ENCODE data around the gene PHACTR3.

Gene PHACTR3

DNA sequence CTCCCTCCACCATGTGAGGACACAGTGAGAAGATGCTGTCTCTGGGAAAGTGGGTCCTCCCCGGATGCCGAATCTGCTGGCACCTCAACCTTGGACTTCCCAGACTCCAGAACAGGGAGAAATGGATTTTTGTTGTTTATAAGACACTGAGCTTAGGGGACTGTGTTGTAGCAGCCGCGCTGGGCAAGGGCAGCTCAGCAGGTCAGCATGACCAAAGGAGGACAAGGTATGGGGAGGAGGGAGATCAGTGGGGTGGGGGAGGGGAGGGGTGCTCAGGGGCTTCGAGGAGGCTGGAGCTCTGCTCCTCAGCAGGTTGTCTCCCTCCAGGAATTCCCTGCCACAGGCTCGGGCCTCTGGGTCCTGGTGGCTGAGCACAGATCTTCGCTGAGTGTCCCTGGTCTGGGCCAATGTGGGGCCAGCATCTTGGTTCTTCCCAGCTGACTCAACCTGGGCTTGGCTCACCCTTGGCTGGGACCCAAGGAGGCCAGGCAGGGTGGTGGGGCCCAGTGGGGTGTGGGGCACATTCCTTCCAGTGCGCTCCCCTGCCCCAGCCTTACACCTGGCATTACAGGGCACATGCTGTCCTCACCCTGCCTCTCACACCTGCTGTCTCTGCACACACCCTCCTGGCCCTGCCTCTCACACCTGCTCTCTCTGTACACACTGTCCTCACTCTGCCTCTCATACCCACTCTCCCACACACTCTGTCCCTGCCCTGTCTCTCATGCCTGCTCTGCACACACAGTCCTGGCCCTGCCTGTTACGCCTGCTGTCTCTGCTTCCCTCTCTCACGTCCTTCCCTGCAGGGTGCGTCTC is 221.8 kb downstream of the PHACTR3 start:
- in situ Hi-C loops (cut with MboI; ENCODE audit: low sequenced_read_pairs, unreplicated experiment), result no loop called here
- TF ChIP-seq, protein P1, sequence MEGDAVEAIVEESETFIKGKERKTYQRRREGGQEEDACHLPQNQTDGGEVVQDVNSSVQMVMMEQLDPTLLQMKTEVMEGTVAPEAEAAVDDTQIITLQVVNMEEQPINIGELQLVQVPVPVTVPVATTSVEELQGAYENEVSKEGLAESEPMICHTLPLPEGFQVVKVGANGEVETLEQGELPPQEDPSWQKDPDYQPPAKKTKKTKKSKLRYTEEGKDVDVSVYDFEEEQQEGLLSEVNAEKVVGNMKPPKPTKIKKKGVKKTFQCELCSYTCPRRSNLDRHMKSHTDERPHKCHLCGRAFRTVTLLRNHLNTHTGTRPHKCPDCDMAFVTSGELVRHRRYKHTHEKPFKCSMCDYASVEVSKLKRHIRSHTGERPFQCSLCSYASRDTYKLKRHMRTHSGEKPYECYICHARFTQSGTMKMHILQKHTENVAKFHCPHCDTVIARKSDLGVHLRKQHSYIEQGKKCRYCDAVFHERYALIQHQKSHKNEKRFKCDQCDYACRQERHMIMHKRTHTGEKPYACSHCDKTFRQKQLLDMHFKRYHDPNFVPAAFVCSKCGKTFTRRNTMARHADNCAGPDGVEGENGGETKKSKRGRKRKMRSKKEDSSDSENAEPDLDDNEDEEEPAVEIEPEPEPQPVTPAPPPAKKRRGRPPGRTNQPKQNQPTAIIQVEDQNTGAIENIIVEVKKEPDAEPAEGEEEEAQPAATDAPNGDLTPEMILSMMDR (IDR thresholded peaks at IDR 0.05; ENCODE audit: borderline replicate concordance, control extremely low read depth, extremely low read depth, insufficient read depth, missing control alignments), result no peak
- DNase-seq (ENCODE audit: low spot score), result peak; percentile 10

DNA sequence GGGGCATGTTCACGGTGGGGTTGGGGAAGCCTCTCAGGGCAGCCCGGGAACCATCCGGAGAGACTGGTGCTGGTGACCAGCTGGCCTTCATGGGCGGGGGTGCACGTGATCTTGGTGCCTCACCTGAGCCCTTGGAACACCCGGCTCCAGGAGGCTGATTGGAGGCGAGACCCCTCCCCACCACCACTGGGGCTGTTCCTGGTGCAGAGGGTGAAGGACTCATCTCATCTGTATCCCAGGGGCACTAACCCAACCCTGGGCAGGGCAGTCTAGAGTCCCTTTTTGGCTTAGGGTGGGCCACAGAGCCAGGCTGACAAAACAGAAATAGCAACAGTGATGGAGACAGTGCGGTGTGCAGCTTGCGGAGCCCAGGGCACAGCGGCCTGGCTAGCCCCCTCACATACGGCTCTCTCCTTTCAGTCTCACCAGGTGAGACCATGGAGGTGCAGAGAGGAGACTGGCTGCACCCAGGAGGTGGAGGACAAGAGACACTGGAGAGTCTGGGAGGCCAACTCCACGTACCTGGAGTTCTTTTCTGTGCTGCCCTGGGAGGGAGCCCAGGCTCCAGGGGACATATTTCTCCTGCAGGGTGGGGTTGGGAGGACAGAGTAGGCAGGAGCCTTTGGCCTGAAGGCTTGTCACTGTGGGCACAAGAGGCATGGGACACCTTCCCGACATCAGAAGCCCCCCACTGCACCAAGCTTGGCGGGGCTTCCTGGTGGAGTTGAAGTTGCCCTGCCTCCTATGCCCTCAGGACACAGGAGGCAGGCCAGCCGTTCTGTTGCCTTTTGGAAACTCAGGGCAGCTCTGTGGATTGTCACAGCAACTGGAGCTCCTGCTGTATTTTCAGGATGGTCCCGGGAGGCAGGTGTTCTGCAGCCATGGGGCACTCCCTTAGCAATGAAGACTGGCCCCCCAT is 223.1 kb downstream of the PHACTR3 start:
- TF ChIP-seq, protein P1 (IDR thresholded peaks at IDR 0.05; ENCODE audit: borderline replicate concordance, control extremely low read depth, extremely low read depth, insufficient read depth, missing control alignments), result no peak
- in situ Hi-C loops (cut with MboI; ENCODE audit: low sequenced_read_pairs, unreplicated experiment), result no loop called here
- DNase-seq (ENCODE audit: low spot score), result peak; percentile 18

DNA sequence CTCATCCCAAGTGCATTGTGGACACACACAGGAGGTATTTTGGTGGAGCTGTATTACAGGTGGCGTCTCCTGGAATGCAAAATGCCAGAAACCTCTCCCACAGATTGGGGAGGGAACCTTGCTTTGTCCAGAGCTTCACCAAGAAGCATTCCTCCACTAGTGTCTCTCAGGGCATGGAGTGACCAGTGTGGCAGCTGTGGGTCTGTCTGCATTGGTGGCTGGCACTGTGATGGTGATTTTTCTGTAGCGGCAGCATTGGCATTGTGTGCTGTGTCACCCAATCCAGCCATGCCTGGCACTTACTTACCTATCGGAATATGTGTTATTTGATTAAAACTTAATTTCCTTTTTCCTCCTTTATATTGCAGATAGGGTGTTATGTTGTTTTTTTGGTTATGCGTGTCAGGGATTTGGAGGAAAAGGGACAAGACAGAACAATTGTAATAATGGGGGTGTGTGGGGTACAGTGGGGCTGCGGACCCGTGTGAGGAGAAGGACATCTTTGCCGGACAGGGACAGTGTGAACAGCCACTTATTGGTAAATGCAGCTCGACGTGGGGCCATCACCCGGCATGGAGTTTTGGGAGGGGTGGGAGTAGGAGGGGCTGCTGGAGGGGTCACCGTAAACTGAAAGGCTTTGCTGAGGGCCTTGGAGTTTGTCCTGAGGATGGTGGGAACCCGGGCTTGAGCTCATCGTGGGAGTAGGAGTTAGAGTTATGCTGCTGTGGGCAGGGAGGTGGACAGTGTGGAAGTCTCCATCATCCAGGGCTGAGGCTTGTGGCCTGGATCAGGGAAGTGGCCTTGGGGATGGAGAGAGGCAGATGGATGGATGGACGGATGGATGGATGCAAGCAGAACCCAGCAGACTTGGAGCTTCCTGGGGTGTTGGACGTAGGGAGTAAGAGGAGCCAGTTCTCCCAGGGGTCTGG is 224.0 kb downstream of the PHACTR3 start:
- TF ChIP-seq, protein P1 (IDR thresholded peaks at IDR 0.05; ENCODE audit: borderline replicate concordance, control extremely low read depth, extremely low read depth, insufficient read depth, missing control alignments), result no peak
- in situ Hi-C loops (cut with MboI; ENCODE audit: low sequenced_read_pairs, unreplicated experiment), result no loop called here
- peak; percentile 11 for DNase-seq (ENCODE audit: low spot score)

DNA sequence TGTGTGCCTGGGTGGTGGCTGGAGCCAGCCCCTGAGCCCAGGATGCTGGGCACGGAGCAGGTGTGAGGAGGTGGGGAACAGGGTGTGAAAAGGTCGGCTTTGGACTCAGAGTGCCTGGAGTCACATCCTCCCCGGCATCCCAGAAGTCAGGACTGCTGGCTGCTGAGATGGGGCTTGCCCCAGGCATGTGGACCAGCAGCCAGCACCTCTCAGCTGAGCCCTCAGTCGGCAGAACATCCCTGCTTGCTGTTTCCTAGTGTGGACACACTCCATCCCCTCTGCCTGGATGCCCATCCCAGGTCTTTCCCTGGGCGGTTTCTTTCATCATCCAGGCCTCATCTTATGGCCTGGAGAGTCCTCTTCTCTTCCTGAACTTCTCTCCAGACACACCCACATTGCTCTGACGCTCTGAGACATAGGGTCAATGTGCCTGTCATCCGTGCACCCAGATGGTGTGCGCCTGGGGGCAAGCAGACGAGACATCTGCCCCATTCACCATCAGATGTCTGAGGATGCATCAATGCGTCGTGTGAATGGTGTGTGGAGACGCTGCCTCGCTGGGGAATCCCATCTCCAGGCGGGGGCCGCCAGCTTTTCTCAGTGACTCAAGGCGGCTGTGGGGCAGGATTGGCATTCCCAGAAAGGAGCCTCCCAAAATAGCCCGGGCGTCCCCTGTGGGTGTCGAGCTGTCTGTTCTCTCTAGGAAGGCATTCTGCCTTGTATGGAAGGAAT is 224.9 kb downstream of the PHACTR3 start:
- in situ Hi-C loops (cut with MboI; ENCODE audit: low sequenced_read_pairs, unreplicated experiment), result no loop called here
- TF ChIP-seq, protein P1 (IDR thresholded peaks at IDR 0.05; ENCODE audit: borderline replicate concordance, control extremely low read depth, extremely low read depth, insufficient read depth, missing control alignments), result no peak
- DNase-seq (ENCODE audit: low spot score), result peak; percentile 17

DNA sequence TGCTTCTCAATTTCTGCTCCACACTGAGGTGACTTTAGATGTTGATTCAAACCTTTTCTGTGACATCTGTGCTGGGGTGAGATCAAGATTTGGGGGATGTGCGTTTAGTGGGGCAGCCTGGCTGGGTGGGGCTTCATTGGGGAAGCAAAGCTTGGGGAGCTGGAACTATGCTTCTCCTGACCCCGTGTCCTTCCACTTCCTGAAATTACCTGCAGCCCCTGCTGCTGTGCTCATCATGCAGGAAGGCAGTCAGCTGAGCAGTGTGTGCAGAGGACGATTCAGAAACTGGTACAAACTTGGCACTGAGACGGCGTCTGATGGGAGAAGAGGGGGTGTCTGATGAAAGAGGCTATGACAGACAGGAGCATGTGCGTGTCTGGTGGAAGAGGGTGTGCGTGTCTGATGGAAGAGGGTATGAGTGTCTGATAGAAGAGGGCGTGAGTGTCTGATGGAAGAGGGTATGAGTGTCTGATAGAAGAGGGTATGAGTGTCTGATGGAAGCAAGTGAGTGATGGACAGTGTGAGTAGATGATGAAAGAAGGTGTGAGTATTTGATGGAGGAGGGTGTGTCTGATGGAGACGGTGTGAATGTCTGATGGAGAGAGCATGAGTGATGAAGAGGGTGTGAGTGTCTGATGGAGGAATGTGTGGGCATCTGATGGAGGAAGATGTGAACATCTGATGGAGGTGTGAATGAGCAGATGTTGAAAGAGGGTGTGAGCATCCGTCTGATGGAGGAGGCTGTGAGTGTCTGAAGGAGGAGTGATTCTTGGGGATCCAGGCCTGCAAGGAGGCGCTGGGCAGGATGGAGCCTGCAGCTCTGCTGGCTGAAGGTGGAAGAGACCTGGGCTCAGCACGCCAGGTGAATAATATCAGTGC is 225.7 kb downstream of the PHACTR3 start:
- in situ Hi-C loops (cut with MboI; ENCODE audit: low sequenced_read_pairs, unreplicated experiment), result no loop called here
- peak; percentile 29 for DNase-seq (ENCODE audit: low spot score)
- TF ChIP-seq, protein P1 (IDR thresholded peaks at IDR 0.05; ENCODE audit: borderline replicate concordance, control extremely low read depth, extremely low read depth, insufficient read depth, missing control alignments), result no peak
